EL (cell line): ENCODE data around the gene EMX2.
"Not testable (repeated sequence)": the region's sequence is repeated elsewhere in the genome, so short reads cannot be mapped to it uniquely, and the experiment has no call there.

Experiments
- DNase-seq: peaks from one replicate; pipeline ENCODE4 v3.0.0-alpha.2; 2016

Gene EMX2

GRCh38 chr10:117562896-117563737 lies 20.6 kb downstream of the EMX2 start:
- DNase-seq: no peak

- DNase-seq: no peak
Measured at GRCh38 chr10:117563780-117564179, 21.2 kb downstream of the EMX2 start.

GRCh38 chr10:117565068-117565467 lies 22.5 kb downstream of the EMX2 start:
- DNase-seq: no peak

GRCh38 chr10:117568334-117568733 lies 25.8 kb downstream of the EMX2 start:
- DNase-seq: no peak

GRCh38 chr10:117569610-117570390 lies 27.3 kb downstream of the EMX2 start:
- DNase-seq: no peak

GRCh38 chr10:117570880-117571279 lies 28.3 kb downstream of the EMX2 start:
- no peak for DNase-seq

- no peak for DNase-seq
Measured at GRCh38 chr10:117574498-117575146, 32.1 kb downstream of the EMX2 start.

GRCh38 chr10:117578490-117578889 lies 35.9 kb downstream of the EMX2 start:
- no peak for DNase-seq

GRCh38 chr10:117578999-117579590 lies 36.5 kb downstream of the EMX2 start:
- no peak for DNase-seq

- DNase-seq: no peak
Measured at GRCh38 chr10:117581961-117582360, 39.4 kb downstream of the EMX2 start.

GRCh38 chr10:117584831-117585230 lies 42.3 kb downstream of the EMX2 start:
- not testable (repeated sequence) for DNase-seq

GRCh38 chr10:117587036-117587435 lies 44.5 kb downstream of the EMX2 start:
- no peak for DNase-seq

- no peak for DNase-seq
Measured at GRCh38 chr10:117590101-117590875, 47.7 kb downstream of the EMX2 start.

- no peak for DNase-seq
Measured at GRCh38 chr10:117591043-117591442, 48.5 kb downstream of the EMX2 start.

- DNase-seq: peak; percentile 23
Measured at GRCh38 chr10:117594722-117595121, 52.2 kb downstream of the EMX2 start.

- peak; percentile 11 for DNase-seq
Measured at GRCh38 chr10:117596706-117597105, 54.2 kb downstream of the EMX2 start.

GRCh38 chr10:117597216-117597615 lies 54.7 kb downstream of the EMX2 start:
- peak; percentile 58 for DNase-seq
